Psoas muscle (tissue), 8 donors: Measurements from ENCODE around the gene EARS2. TPM values are rescaled to one million over a fixed set of nuclear protein-coding genes. Genes with fewer than 3 reads are reported as not detected.

Experiments
- ATAC-seq, 4 donors: fragments of 200-7000 bp; cut with Tn5 transposase; one replicate each; pipeline ENCODE4 v1.9.1; 2020; ENCODE audit warnings: moderate library complexity in 3 of 4, mild to moderate bottlenecking in 2 of 4
- DNase-seq, 2 donors: peaks; one replicate each; pipeline ENCODE4 v3.0.0-alpha.2; 2020
- H3K27ac ChIP-seq: fragments of 200-600 bp; one replicate; pipeline ENCODE4 v1.8.0; 2022
- H3K27me3 ChIP-seq, 3 donors: fragments of 200-600 bp in 1 of 3; one replicate each; pipeline versions ENCODE4 v1.6.1 to v1.8.0; 2013 to 2022; ENCODE audit warnings: low read length in 2 of 3, mild to moderate bottlenecking in 2 of 3, moderate library complexity in 1 of 3; ENCODE audit not compliant: insufficient read depth in 3 of 3
- H3K36me3 ChIP-seq, 2 donors: fragments of 200-600 bp in 1 of 2; one replicate each; pipeline versions ENCODE4 v1.6.1 to v1.8.0; 2013 to 2022; ENCODE audit warnings: low read depth in 1 of 2, mild to moderate bottlenecking in 1 of 2, moderate library complexity in 1 of 2; ENCODE audit not compliant: insufficient read depth in 1 of 2
- H3K4me1 ChIP-seq: fragments of 200-600 bp; one replicate; pipeline ENCODE4 v1.8.0; 2022
- H3K4me3 ChIP-seq: fragments of 200-600 bp; one replicate; pipeline ENCODE4 v1.8.0; 2022; ENCODE audit warnings: mild to moderate bottlenecking
- H3K9me3 ChIP-seq: fragments of 200-600 bp; one replicate; pipeline ENCODE4 v1.8.0; 2022
- WGBS, 3 donors: extraction: QIAGEN DNeasy Blood & Tissue Kit; methylation state at CpG; one replicate each; pipeline versions ENCODE4 v1.1.6 to v1.1.7; 2013; 5-methylcytosine and 5-hydroxymethylcytosine counted together
- intact Hi-C, 2 donors: fragments of 100-400 bp; cut with DNase I; formaldehyde crosslinking; loops; one replicate each; pipeline versions ENCODE4 v1.11.0 to v1.14.2; 2022
- polyA plus RNA-seq, 3 donors: library from polyadenylated mRNA; stranded (reverse); fragments of 200-250 nt; gene quantifications; one replicate each; pipeline ENCODE4 v1.2.3, GENCODE V29; 2013
- total RNA-seq, 4 donors: library from RNA; stranded (reverse); fragmentation: NEBNext Ultra II Directional in 2 of 4; extraction: Animal tissue kit (Norgen Biotek cat#: 25700) in 2 of 4; gene quantifications; one replicate each; pipeline versions ENCODE4 v1.2.1 to v1.2.4, GENCODE V29; 2021 to 2023
- TF ChIP-seq, protein P1 (sequence below): fragments of 200-600 bp; IDR thresholded peaks from one replicate; pipeline ENCODE4 v1.8.0; 2022; ENCODE audit warnings: antibody characterized with exemption
- donor health status: healthy with polysubstance abuse.
- donor health status: DM: no; HTN: no; CAD: no; lungs with moderate emphysema.
- donor health status: Bipolar disorder and iron deficiency.
- donor health status: healthy.
- donor health status: DM: yes; HTN: yes; CAD: no.
- donor health status: DM: no; HTN: no; CAD: no.
- donor health status: DM: no; HTN: no; CAD: no.
- donor health status: DM: yes; HTN: yes; CAD: no.

Gene EARS2
- total and polyA plus RNA-seq, 7 donors: 12.1 to 28.3 (median 19.8) TPM

DNA sequence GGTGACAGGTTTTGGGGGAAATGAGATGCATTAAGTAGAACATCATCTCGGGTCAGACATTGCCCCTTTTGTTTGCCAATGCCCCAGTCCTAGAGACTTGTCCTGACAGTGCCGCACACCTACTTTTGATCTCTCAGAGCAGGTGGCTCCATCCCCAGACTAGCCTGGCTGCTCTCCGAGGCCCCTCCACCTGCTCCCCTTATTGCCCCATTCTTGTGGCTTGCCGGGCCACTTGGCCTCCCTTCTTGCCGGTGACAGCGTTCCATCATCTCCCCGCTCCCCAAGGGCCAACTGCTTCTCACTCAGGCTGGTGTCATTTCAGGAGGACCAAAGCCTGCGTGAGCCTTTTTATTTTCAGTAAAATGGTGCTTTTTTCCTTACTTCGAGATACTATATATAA, 15.2 kb upstream of the EARS2 start:
- ATAC-seq (peak; percentile 78 to 94 (median 86)), DNase-seq (peak; percentile 64 to 80)
- Histone ChIP-seq H3K36me3 (peaks cover 13 to 99% of the 10 kb centered on the region in 2 donors), H3K27me3 (no peaks in the 10 kb centered on the region), H3K4me1 (peaks cover 15% of the 10 kb centered on the region), H3K27ac (peak overlapping the region; percentile 67), H3K9me3 (no peaks in the 10 kb centered on the region), H3K4me3 (no peak overlapping the region)
- TF ChIP-seq, protein P1, sequence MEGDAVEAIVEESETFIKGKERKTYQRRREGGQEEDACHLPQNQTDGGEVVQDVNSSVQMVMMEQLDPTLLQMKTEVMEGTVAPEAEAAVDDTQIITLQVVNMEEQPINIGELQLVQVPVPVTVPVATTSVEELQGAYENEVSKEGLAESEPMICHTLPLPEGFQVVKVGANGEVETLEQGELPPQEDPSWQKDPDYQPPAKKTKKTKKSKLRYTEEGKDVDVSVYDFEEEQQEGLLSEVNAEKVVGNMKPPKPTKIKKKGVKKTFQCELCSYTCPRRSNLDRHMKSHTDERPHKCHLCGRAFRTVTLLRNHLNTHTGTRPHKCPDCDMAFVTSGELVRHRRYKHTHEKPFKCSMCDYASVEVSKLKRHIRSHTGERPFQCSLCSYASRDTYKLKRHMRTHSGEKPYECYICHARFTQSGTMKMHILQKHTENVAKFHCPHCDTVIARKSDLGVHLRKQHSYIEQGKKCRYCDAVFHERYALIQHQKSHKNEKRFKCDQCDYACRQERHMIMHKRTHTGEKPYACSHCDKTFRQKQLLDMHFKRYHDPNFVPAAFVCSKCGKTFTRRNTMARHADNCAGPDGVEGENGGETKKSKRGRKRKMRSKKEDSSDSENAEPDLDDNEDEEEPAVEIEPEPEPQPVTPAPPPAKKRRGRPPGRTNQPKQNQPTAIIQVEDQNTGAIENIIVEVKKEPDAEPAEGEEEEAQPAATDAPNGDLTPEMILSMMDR: no peak
- WGBS, 3 donors: 43 to 75% (median 43%) methylated on average over 9 of the region's 9 CpGs
- intact Hi-C loops: no loop called here

DNA sequence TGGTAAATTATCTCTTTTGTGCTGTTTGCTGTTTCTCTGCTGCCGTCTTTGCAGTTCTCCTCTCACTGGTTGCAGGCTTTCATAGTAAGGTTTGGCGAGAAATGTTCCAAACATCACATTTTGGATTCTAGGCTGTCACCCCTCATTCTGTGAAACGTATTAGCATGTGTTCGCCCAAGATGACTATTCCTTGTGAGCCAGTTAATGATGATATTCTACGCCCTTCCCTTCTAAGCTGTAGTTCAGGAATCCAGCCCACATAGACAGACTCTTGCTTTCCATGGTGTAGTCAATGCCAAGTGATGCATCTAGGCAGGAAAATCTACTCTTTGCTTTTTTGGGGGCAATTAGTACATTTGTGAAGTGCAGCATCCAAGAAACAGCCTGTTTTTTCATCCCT, 14.7 kb upstream of the EARS2 start:
- DNase-seq: no peak
- peak overlapping the region; percentile 67 for H3K27ac ChIP-seq
- no peak for ATAC-seq
- H3K4me1 ChIP-seq: peaks cover 16% of the 10 kb centered on the region
- TF ChIP-seq, protein P1: no peak
- H3K4me3 ChIP-seq: no peak overlapping the region
- no peaks in the 10 kb centered on the region for H3K27me3 ChIP-seq
- H3K9me3 ChIP-seq: no peaks in the 10 kb centered on the region
- intact Hi-C loops: no loop called here
- peaks cover 13 to 99% of the 10 kb centered on the region in 2 donors for H3K36me3 ChIP-seq
- WGBS, 3 donors: 88 to 96% (median 91%) methylated on average over 5 of the region's 5 CpGs

DNA sequence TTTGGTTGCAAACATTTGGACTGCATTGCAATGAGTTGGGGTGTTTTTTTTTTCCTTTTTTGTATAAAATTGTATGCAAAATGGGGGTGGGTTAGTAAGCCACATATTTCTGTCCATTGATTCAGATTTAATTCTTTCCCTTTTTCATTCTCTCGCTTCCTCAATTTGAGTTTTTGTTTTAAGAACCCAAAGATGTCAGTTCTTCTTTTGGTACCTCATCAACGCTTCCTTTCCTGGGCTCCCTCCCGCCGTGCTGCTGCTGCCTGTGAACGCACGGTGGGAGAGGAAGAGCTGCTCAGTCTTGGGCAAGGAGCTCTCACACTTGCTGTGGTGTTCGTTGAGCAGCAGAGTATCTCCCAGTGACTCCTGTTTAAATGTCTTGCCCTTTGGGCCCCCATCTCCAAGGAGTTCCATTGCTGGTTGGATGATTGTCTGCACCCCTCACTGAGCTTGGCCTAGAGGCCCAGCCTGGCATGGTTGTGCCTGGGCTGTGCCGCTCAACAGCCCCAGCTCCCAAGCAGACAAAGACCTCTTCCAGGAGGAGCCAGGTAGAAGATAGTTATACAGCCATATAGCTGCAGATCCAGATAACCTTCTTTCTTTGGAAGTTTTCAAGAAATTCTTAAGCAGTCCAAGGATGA, 14.0 kb upstream of the EARS2 start:
- H3K27me3 ChIP-seq: no peaks in the 10 kb centered on the region
- H3K4me3 ChIP-seq: no peak overlapping the region
- intact Hi-C loops: no loop called here
- no peak for ATAC-seq
- 84 to 90% (median 88%) methylated on average over 8 of the region's 8 CpGs for WGBS, 3 donors
- no peak for DNase-seq
- TF ChIP-seq, protein P1: no peak
- no peak overlapping the region for H3K27ac ChIP-seq
- no peaks in the 10 kb centered on the region for H3K9me3 ChIP-seq
- H3K36me3 ChIP-seq: peaks cover 13 to 99% of the 10 kb centered on the region in 2 donors
- peaks cover 23% of the 10 kb centered on the region for H3K4me1 ChIP-seq

DNA sequence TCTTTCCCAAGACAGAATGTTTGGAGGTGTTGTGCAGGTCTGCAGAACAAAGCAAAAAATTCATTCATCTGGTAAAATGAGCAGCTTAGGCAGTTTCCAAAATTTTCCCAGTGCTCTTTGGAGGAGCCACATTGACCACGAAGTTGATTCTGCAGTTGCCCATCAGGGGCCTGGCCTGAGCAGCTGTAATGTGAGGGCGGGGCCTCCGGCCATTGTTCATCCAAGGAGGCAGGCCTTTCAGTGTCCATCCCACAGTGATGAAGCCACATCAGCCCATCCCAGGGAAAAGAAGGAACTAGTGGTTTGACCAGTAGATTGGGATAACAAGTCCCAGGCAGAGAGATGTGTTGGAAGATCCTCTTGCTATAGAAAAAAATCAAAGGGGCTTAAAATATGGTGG, 10.5 kb upstream of the EARS2 start:
- H3K27me3 ChIP-seq: no peaks in the 10 kb centered on the region
- DNase-seq (no peak), ATAC-seq (no peak)
- TF ChIP-seq, protein P1: no peak
- 75 to 82% (median 79%) methylated on average over 3 of the region's 3 CpGs for WGBS, 3 donors
- peaks cover 42% of the 10 kb centered on the region for H3K4me1 ChIP-seq
- no peak overlapping the region for H3K4me3 ChIP-seq
- H3K27ac ChIP-seq: peak overlapping the region; percentile 76
- intact Hi-C loops: no loop called here
- H3K36me3 ChIP-seq: peaks cover 15 to 97% of the 10 kb centered on the region in 2 donors
- no peaks in the 10 kb centered on the region for H3K9me3 ChIP-seq

DNA sequence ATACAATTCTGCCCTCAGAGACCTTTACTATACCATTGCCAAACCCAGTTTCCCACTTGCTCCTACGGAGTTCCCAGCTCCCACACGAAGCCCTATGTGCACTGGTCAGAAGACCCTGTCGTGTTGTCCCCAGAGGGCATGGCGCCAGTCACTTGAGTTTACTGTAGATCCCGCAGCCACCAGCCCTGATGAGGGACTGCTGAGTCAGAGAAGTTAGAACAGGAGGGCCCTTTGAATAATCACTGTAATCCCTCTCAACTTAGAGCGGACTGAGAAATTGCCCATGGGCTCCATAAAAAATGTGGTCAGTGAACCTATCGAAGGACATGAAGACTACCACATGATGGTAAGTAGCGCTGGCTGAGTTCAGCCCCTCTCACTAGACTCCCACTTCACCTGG, 9.6 kb upstream of the EARS2 start:
- peak overlapping the region; percentile 76 for H3K27ac ChIP-seq
- H3K27me3 ChIP-seq: no peaks in the 10 kb centered on the region
- peaks cover 21 to 98% of the 10 kb centered on the region in 2 donors for H3K36me3 ChIP-seq
- H3K4me1 ChIP-seq: peaks cover 51% of the 10 kb centered on the region
- DNase-seq (no peak), ATAC-seq (no peak)
- TF ChIP-seq, protein P1: no peak
- 93 to 95% (median 94%) methylated on average over 8 of the region's 8 CpGs for WGBS, 3 donors
- intact Hi-C loops: no loop called here
- H3K4me3 ChIP-seq: no peak overlapping the region
- no peaks in the 10 kb centered on the region for H3K9me3 ChIP-seq
